ENCODE data around the gene ZNF341. TPM values are rescaled to one million over a fixed set of nuclear protein-coding genes. Genes with fewer than 3 reads are reported as not detected.

The ZNF341 gene
- total RNA-seq, 4 donors from 2014 or later: 2.5 to 13.5 (median 3.6) TPM

- TF ChIP-seq CTCF (IDR thresholded peaks at IDR 0.05): no peak
- TF ChIP-seq POLR2A (IDR thresholded peaks at IDR 0.05): no peak
- Histone ChIP-seq H3K4me3 (no peak overlapping the region), H3K27me3 (no peaks in the 10 kb centered on the region), H3K27ac (no peak overlapping the region), H3K9me3 (no peaks in the 10 kb centered on the region), H3K36me3 (peaks cover 0 to 20% (median 0%) of the 10 kb centered on the region in 3 donors), H3K4me1 (no peaks in the 10 kb centered on the region)
- no peak for DNase-seq
These were observed 27.4 kb upstream of the ZNF341 start for GRCh38 chr20:33704197-33704924.

GRCh38 chr20:33707668-33708067, 24.1 kb upstream of the ZNF341 start:
- TF ChIP-seq CTCF (IDR thresholded peaks at IDR 0.05): no peak
- H3K27me3 ChIP-seq: no peaks in the 10 kb centered on the region
- H3K36me3 ChIP-seq: peaks cover 0 to 40% (median 0%) of the 10 kb centered on the region in 3 donors
- no peak for DNase-seq
- no peaks in the 10 kb centered on the region for H3K9me3 ChIP-seq
- H3K4me1 ChIP-seq: peaks cover 0 to 4% (median 0%) of the 10 kb centered on the region in 4 donors
- H3K4me3 ChIP-seq: no peak overlapping the region
- H3K27ac ChIP-seq: no peak overlapping the region

- Histone ChIP-seq H3K27me3 (no peaks in the 10 kb centered on the region), H3K4me1 (peaks cover 0 to 4% (median 0%) of the 10 kb centered on the region in 4 donors), H3K4me3 (no peak overlapping the region), H3K27ac (no peak overlapping the region), H3K9me3 (no peaks in the 10 kb centered on the region), H3K36me3 (peaks cover 0 to 56% (median 0%) of the 10 kb centered on the region in 3 donors)
- TF ChIP-seq CTCF (IDR thresholded peaks at IDR 0.05) (no peak), POLR2A (IDR thresholded peaks at IDR 0.05) (no peak)
- no peak for DNase-seq
These were observed 22.4 kb upstream of the ZNF341 start for GRCh38 chr20:33709398-33709797.

GRCh38 chr20:33709905-33710541, 21.8 kb upstream of the ZNF341 start:
- Histone ChIP-seq H3K4me3 (no peak overlapping the region), H3K4me1 (peaks cover 0 to 4% (median 0%) of the 10 kb centered on the region in 4 donors), H3K27me3 (no peaks in the 10 kb centered on the region), H3K27ac (no peak overlapping the region), H3K36me3 (peaks cover 0 to 62% (median 0%) of the 10 kb centered on the region in 3 donors), H3K9me3 (no peaks in the 10 kb centered on the region)
- no peak for DNase-seq
- TF ChIP-seq POLR2A (IDR thresholded peaks at IDR 0.05) (no peak), CTCF (IDR thresholded peaks at IDR 0.05) (no peak)

GRCh38 chr20:33710681-33711445, 20.9 kb upstream of the ZNF341 start:
- no peak overlapping the region for H3K27ac ChIP-seq
- no peak overlapping the region for H3K4me3 ChIP-seq
- DNase-seq: no peak
- H3K36me3 ChIP-seq: peaks cover 0 to 65% (median 0%) of the 10 kb centered on the region in 3 donors
- peaks cover 0 to 4% (median 0%) of the 10 kb centered on the region in 4 donors for H3K4me1 ChIP-seq
- no peak for TF ChIP-seq CTCF (IDR thresholded peaks at IDR 0.05)
- TF ChIP-seq POLR2A (IDR thresholded peaks at IDR 0.05): no peak
- no peaks in the 10 kb centered on the region for H3K9me3 ChIP-seq
- no peaks in the 10 kb centered on the region for H3K27me3 ChIP-seq

Measured in Peyer's patch (tissue), 4 donors.